Activated naive CD4-positive, alpha-beta T cell treated with anti-CD3 and anti-CD28 coated beads for 36 hours (primary cell): Measurements from ENCODE around the gene ZNF214. TPM values are rescaled to one million over a fixed set of nuclear protein-coding genes. Genes with fewer than 3 reads are reported as not detected.
"Not testable (repeated sequence)": the region's sequence is repeated elsewhere in the genome, so short reads cannot be mapped to it uniquely, and the experiment has no call there.

Source experiments
- CTCF ChIA-PET: fragments of 350-600 bp; sonication (Branson Sonifier 250); formaldehyde crosslinking; loops from one replicate; lab custom pipeline; 2021; ENCODE audit warnings: antibody characterized with exemption; lab: Charles Lee
- DNase-seq: peaks from one replicate; pipeline ENCODE4 v3.0.0-alpha.2; 2020
- H3K27ac Mint-ChIP-seq: one replicate; pipeline ENCODE4 v1.8.0; 2021; ENCODE audit warnings: mild to moderate bottlenecking, mixed read lengths
- H3K27me3 Mint-ChIP-seq: one replicate; pipeline ENCODE4 v1.8.0; 2021; ENCODE audit warnings: low read depth, mixed read lengths
- H3K36me3 Mint-ChIP-seq: one replicate; pipeline ENCODE4 v1.8.0; 2021; ENCODE audit warnings: low read depth, mixed read lengths
- H3K4me1 Mint-ChIP-seq: one replicate; pipeline ENCODE4 v1.8.0; 2021; ENCODE audit warnings: low read depth, mixed read lengths
- H3K4me3 Mint-ChIP-seq: one replicate; pipeline ENCODE4 v1.8.0; 2021; ENCODE audit warnings: mild to moderate bottlenecking, moderate library complexity, mixed read lengths
- H3K9me3 Mint-ChIP-seq: one replicate; pipeline ENCODE4 v1.8.0; 2021; ENCODE audit warnings: mixed read lengths
- intact Hi-C: fragments of 100-400 bp; cut with micrococcal nuclease; formaldehyde crosslinking; loops from one replicate; pipeline ENCODE4 v1.15.1; 2023
- total RNA-seq, 2 experiments: library from RNA; stranded (reverse); gene quantifications; one replicate each; pipeline ENCODE4 v1.2.3, GENCODE V29; 2021

The ZNF214 gene
- total RNA-seq, 2 experiments from 2014 or later: not detected

GRCh38 chr11:6968816-6969215, 51.3 kb downstream of the ZNF214 start:
- no peak overlapping the region for H3K4me3 Mint-ChIP-seq
- no peak overlapping the region for H3K27ac Mint-ChIP-seq
- peaks cover 5% of the 10 kb centered on the region for H3K9me3 Mint-ChIP-seq
- intact Hi-C loops: no loop called here
- H3K27me3 Mint-ChIP-seq: peaks cover 9% of the 10 kb centered on the region
- CTCF ChIA-PET: interaction anchor here (0.8 kb wide), 1 partner anchor 158 kb away, joined by 3 read pairs; no protein-coding TSS in a partner anchor
- DNase-seq: no peak
- no peaks in the 10 kb centered on the region for H3K4me1 Mint-ChIP-seq
- H3K36me3 Mint-ChIP-seq: no peaks in the 10 kb centered on the region

- Mint-ChIP-seq H3K4me1 (no peaks in the 10 kb centered on the region), H3K36me3 (no peaks in the 10 kb centered on the region), H3K27ac (no peak overlapping the region), H3K27me3 (peaks cover 4% of the 10 kb centered on the region), H3K4me3 (no peak overlapping the region), H3K9me3 (peaks cover 2% of the 10 kb centered on the region)
- intact Hi-C loops: no loop called here
- CTCF ChIA-PET: no interaction called here
- DNase-seq: no peak
Measured at GRCh38 chr11:6962673-6963072, 57.5 kb downstream of the ZNF214 start.

- Mint-ChIP-seq H3K4me3 (no peak overlapping the region), H3K4me1 (no peaks in the 10 kb centered on the region), H3K36me3 (no peaks in the 10 kb centered on the region), H3K9me3 (peaks cover 2% of the 10 kb centered on the region), H3K27me3 (no peaks in the 10 kb centered on the region), H3K27ac (no peak overlapping the region)
- DNase-seq: no peak
- CTCF ChIA-PET: no interaction called here
- intact Hi-C loops: no loop called here
Measured at GRCh38 chr11:6962141-6962540, 58.0 kb downstream of the ZNF214 start.

GRCh38 chr11:6954248-6954647, 65.9 kb downstream of the ZNF214 start:
- DNase-seq, H3K27ac Mint-ChIP-seq, H3K27me3 Mint-ChIP-seq, H3K4me3 Mint-ChIP-seq, H3K9me3 Mint-ChIP-seq, H3K4me1 Mint-ChIP-seq, intact Hi-C loops, CTCF ChIA-PET, H3K36me3 Mint-ChIP-seq: not testable (repeated sequence)

Other genes starting within 250 kb of the ZNF214 start
- gene OR2AG2, start 248.4 kb downstream of the ZNF214 start, total RNA-seq: under 1 TPM in 1 of 2 experiments, not detected in 1; 0.05 TPM
- gene OR2AG1, start 237.3 kb downstream of the ZNF214 start, total RNA-seq: not detected
- under 1 TPM in 1 of 2 experiments, not detected in 1; 0.05 TPM for gene OR6A2, start 220.7 kb downstream of the ZNF214 start, total RNA-seq
- gene OR10A5, start 174.7 kb downstream of the ZNF214 start, total RNA-seq: not detected
- gene OR10A2, start 157.3 kb downstream of the ZNF214 start, total RNA-seq: not detected
- gene OR10A4, start 143.7 kb downstream of the ZNF214 start, total RNA-seq: not detected
- gene OR2D2, start 127.8 kb downstream of the ZNF214 start, total RNA-seq: not detected
- not detected for gene OR2D3, start 99.3 kb downstream of the ZNF214 start, total RNA-seq
- gene ZNF215, start 93.9 kb downstream of the ZNF214 start, total RNA-seq: 1 to 10 TPM in 1 of 2 experiments, under 1 TPM in 1; 0.99 to 1.1 TPM
- not detected for gene NLRP14, start 133 bp upstream of the ZNF214 start, total RNA-seq
- gene RBMXL2, start 68.7 kb upstream of the ZNF214 start, total RNA-seq: not detected
- not detected for gene SYT9, start 231.6 kb upstream of the ZNF214 start, total RNA-seq